Ovary (tissue), 3 donors: ENCODE measurements around the gene NAV2.

ENCODE experiments used
- CTCF ChIP-seq, 3 donors: fragments of 450-650 bp in 2 of 3; fragments of 200-600 bp in 1 of 3; IDR thresholded peaks; one replicate each; pipeline versions ENCODE4 v1.5.1 to v1.8.0; 2016 to 2022; ENCODE audit warnings: antibody characterized with exemption in 3 of 3, mild to moderate bottlenecking in 1 of 3
- POLR2A ChIP-seq: fragments of 450-650 bp; IDR thresholded peaks from one replicate; pipeline ENCODE4 v1.6.1; 2017; ENCODE audit warnings: antibody characterized with exemption, mild to moderate bottlenecking, moderate library complexity
- donor health status: DM: no; HTN: no; CAD: no.

GRCh38 chr11:19845626-19846025 lies 133.0 kb downstream of the NAV2 start:
- TF ChIP-seq POLR2A (no peak), CTCF (IDR thresholded peaks at IDR 0.05) (no peak)
